B cell (primary cell): ENCODE data around the gene MTERF2. TPM values are rescaled to one million over a fixed set of nuclear protein-coding genes. Genes with fewer than 3 reads are reported as not detected.

Experiments
- ATAC-seq: fragments of 200-7000 bp; cut with Tn5 transposase; one replicate; pipeline ENCODE4 v1.10.0; 2021; ENCODE audit warnings: low read depth, mild to moderate bottlenecking, moderate number of reproducible peaks, moderate library complexity
- CTCF ChIA-PET: fragments of 350-600 bp; sonication (Branson Sonifier 250); formaldehyde crosslinking; loops from one replicate; lab custom pipeline; 2021; ENCODE audit warnings: antibody characterized with exemption, inconsistent platforms; lab: Charles Lee
- POLR2A ChIA-PET: fragments of 350-600 bp; sonication (Branson Sonifier 250); formaldehyde crosslinking; loops from one replicate; lab custom pipeline; 2021; ENCODE audit warnings: antibody characterized with exemption; lab: Charles Lee
- DNase-seq: peaks from one replicate; pipeline ENCODE4 v3.0.0; 2013
- H2AFZ ChIP-seq: 2 replicates; pipeline ENCODE4 v1.6.1; 2012; ENCODE audit warnings: mild to moderate bottlenecking, low read depth, low read length; ENCODE audit not compliant: insufficient read depth, poor library complexity, severe bottlenecking
- H3K27ac ChIP-seq, 2 donors: 1 replicate in 1 of 2; 2 replicates in 1 of 2; pipeline ENCODE4 v1.5.1; 2012 to 2013; ENCODE audit warnings: low read length in 2 of 2, mild to moderate bottlenecking in 2 of 2, moderate library complexity in 1 of 2
- H3K27me3 ChIP-seq, 4 experiments: fragments of 200-600 bp in 1 of 4; sonication (generic) in 1 of 4; replicated peaks in 1 of 4; 1 replicate in 2 of 4; 2 replicates in 2 of 4; pipeline versions ENCODE4 v1.6.1 to v1.7.0; 2013 to 2016; ENCODE audit warnings: low read length in 3 of 4, mild to moderate bottlenecking in 2 of 4, mixed read lengths in 1 of 4, moderate library complexity in 1 of 4; ENCODE audit not compliant: insufficient read depth in 4 of 4, control insufficient read depth in 3 of 4; ENCODE audit errors: control extremely low read depth in 1 of 4
- H3K36me3 ChIP-seq, 2 experiments: replicated peaks in 1 of 2; 1 replicate in 1 of 2; 2 replicates in 1 of 2; pipeline versions ENCODE4 v1.6.1 to v1.7.1; 2013; ENCODE audit warnings: low read length in 1 of 2; ENCODE audit not compliant: insufficient read depth in 2 of 2, control insufficient read depth in 1 of 2; ENCODE audit errors: control extremely low read depth in 1 of 2, extremely low read depth in 1 of 2
- H3K4me1 ChIP-seq, 2 donors: fragments of 200-600 bp in 1 of 2; sonication (generic) in 1 of 2; 1 replicate in 1 of 2; 2 replicates in 1 of 2; pipeline versions ENCODE4 v1.5.1 to v1.6.1; 2013 to 2017; ENCODE audit warnings: low read length in 2 of 2; ENCODE audit not compliant: control insufficient read depth in 2 of 2, insufficient read depth in 2 of 2
- H3K4me2 ChIP-seq: replicated peaks from 2 replicates; pipeline ENCODE3; 2012; ENCODE audit warnings: mild to moderate bottlenecking, low read depth, low read length; ENCODE audit not compliant: poor library complexity, severe bottlenecking
- H3K4me3 ChIP-seq, 5 experiments: fragments of 200-600 bp in 1 of 5; sonication (generic) in 1 of 5; 1 replicate in 3 of 5; 2 replicates in 2 of 5; pipeline versions ENCODE4 v1.5.1 to v1.7.0; 2011 to 2016; ENCODE audit warnings: low read length in 4 of 5, mild to moderate bottlenecking in 4 of 5, low read depth in 2 of 5, control low read depth in 1 of 5, moderate library complexity in 1 of 5; ENCODE audit not compliant: insufficient read depth in 1 of 5; ENCODE audit errors: control extremely low read depth in 1 of 5, extremely low read depth in 1 of 5
- H3K79me2 ChIP-seq: fragments of 200-600 bp; sonication (generic); one replicate; pipeline ENCODE4 v1.6.0; 2016; ENCODE audit warnings: low read length; ENCODE audit not compliant: control insufficient read depth, insufficient read depth
- H3K9ac ChIP-seq: fragments of 200-600 bp; sonication (generic); 2 replicates; pipeline ENCODE4 v1.6.1; 2017; ENCODE audit warnings: mild to moderate bottlenecking, low read length, moderate library complexity
- H3K9me3 ChIP-seq, 3 donors: one replicate each; pipeline versions ENCODE4 v1.6.1 to v1.7.1; 2013; ENCODE audit warnings: low read length in 2 of 3; ENCODE audit not compliant: control insufficient read depth in 2 of 3, insufficient read depth in 1 of 3; ENCODE audit errors: control extremely low read depth in 1 of 3
- H4K20me1 ChIP-seq: 2 replicates; pipeline ENCODE4 v1.6.0; 2012; ENCODE audit warnings: mild to moderate bottlenecking, low read length; ENCODE audit not compliant: insufficient read depth, control insufficient read depth, poor library complexity, severe bottlenecking
- H3K27ac Mint-ChIP-seq: one replicate; pipeline ENCODE4 v1.8.0; 2021; ENCODE audit warnings: mixed read lengths
- H3K27me3 Mint-ChIP-seq: one replicate; pipeline ENCODE4 v1.8.0; 2021; ENCODE audit warnings: mixed read lengths
- H3K4me1 Mint-ChIP-seq: one replicate; pipeline ENCODE4 v1.8.0; 2021; ENCODE audit warnings: mixed read lengths
- H3K4me3 Mint-ChIP-seq: one replicate; pipeline ENCODE4 v1.8.0; 2021; ENCODE audit warnings: mixed read lengths
- H3K9me3 Mint-ChIP-seq: one replicate; pipeline ENCODE4 v1.8.0; 2022; ENCODE audit warnings: mixed read lengths; ENCODE audit not compliant: insufficient read depth
- CTCF ChIP-seq: fragments of 200-600 bp; IDR thresholded peaks from one replicate; pipeline ENCODE4 v1.8.0; 2022; ENCODE audit warnings: antibody characterized with exemption, mild to moderate bottlenecking
- EZH2 ChIP-seq: IDR thresholded peaks from 2 replicates; pipeline ENCODE4 v1.6.1; 2012; ENCODE audit warnings: borderline replicate concordance, low read depth, mild to moderate bottlenecking, moderate library complexity, low read length; ENCODE audit not compliant: insufficient read depth, poor library complexity, severe bottlenecking
- WGBS: methylation state at CpG from one replicate; pipeline ENCODE4 v1.1.5; 2013; ENCODE audit warnings: missing lambda C conversion rate; ENCODE audit not compliant: insufficient coverage; 5-methylcytosine and 5-hydroxymethylcytosine counted together
- intact Hi-C: fragments of 100-400 bp; cut with micrococcal nuclease; formaldehyde crosslinking; loops from one replicate; pipeline ENCODE4 v1.10.0; 2022
- polyA plus RNA-seq: library from polyadenylated mRNA; depleted of rRNA; stranded (reverse); fragments of >200 nt; gene quantifications from 2 replicates; pipeline ENCODE4 v1.2.3, GENCODE V29; 2012
- total RNA-seq, 2 donors: library from RNA; stranded (reverse); fragments of 120-200 nt in 1 of 2; gene quantifications; 1 replicate in 1 of 2; 2 replicates in 1 of 2; pipeline versions ENCODE4 v1.2.3 to v1.2.4, GENCODE V29; 2013 to 2022

The MTERF2 gene
- total and polyA plus RNA-seq, 2 donors (not counting 1 experiment from before 2014, with no cell fraction given): 3.7 to 9.4 TPM

- H3K4me1 Mint-ChIP-seq: peaks cover 20% of the 10 kb centered on the region
- DNase-seq (no peak), ATAC-seq (no peak)
- ChIA-PET CTCF (interaction anchor here (0.6 to 1.7 kb wide), 5 partner anchors 41 to 597 kb away, joined by 3 to 8 read pairs (median 4); no protein-coding TSS in a partner anchor), POLR2A (interaction anchor here (1.4 kb wide), 1 partner anchor 653 kb away, joined by 3 read pairs; no protein-coding TSS in a partner anchor)
- Histone ChIP-seq H3K9ac (peak overlapping the region; percentile 93), H3K27me3 (no peaks in the 10 kb centered on the region), H3K4me1 (peaks cover 9 to 12% of the 10 kb centered on the region in 2 donors), H3K36me3 (no peaks in the 10 kb centered on the region), H3K27ac (peak overlapping the region; percentile 49 to 57), H3K4me3 (peak overlapping the region in 4 of 5 experiments; percentile 67 to 89 (median 81)), H3K9me3 (peaks cover 0 to under 1% (median 0%) of the 10 kb centered on the region in 3 donors), H2AFZ (peak overlapping the region; percentile 94), H4K20me1 (peaks cover 8% of the 10 kb centered on the region), H3K79me2 (peaks cover 8% of the 10 kb centered on the region), H3K4me2 (peak overlapping the region; percentile 92)
- no peak for TF ChIP-seq EZH2
- TF ChIP-seq CTCF: no peak
- no peaks in the 10 kb centered on the region for H3K27me3 Mint-ChIP-seq
- intact Hi-C loops: loop anchor here (1.0 kb wide), 3 partner anchors 33 to 652 kb away; partner anchors contain the start of genes CRY1, MTERF2 and TCP11L2
- H3K27ac Mint-ChIP-seq: peak overlapping the region; percentile 86
- 70% methylated on average over 26 of the region's 36 CpGs for WGBS
- H3K9me3 Mint-ChIP-seq: peaks cover 3% of the 10 kb centered on the region
- peak overlapping the region; percentile 99 for H3K4me3 Mint-ChIP-seq
Measured at GRCh38 chr12:106954462-106955376, 32.2 kb downstream of the MTERF2 start.
